NT2/D1 (cell line): ENCODE data around the gene PEPD.

Experiments
- YY1 ChIP-seq: IDR thresholded peaks from 2 replicates; pipeline ENCODE4 v1.6.1; 2011; ENCODE audit not compliant: insufficient read length, insufficient read depth
- ZNF274 ChIP-seq: IDR thresholded peaks from 2 replicates; pipeline ENCODE4 v1.6.1; 2011; ENCODE audit warnings: mild to moderate bottlenecking, low read depth, low read length

- no peak for TF ChIP-seq ZNF274
- no peak for TF ChIP-seq YY1
These were observed 173.1 kb downstream of the PEPD start for GRCh38 chr19:33348301-33349010.
